GM10266 (cell line): ENCODE results near the gene NOS3.

Source experiments
- DNase-seq: peaks from one replicate; pipeline ENCODE4 v3.0.0; 2012; ENCODE audit errors: extremely low spot score
- TF ChIP-seq, protein P1 (sequence below): IDR thresholded peaks from 2 replicates; pipeline ENCODE4 v1.5.1; 2012; ENCODE audit warnings: mild to moderate bottlenecking, low read depth; ENCODE audit not compliant: control insufficient read depth, insufficient read depth; ENCODE audit errors: missing control alignments

The NOS3 gene

DNA sequence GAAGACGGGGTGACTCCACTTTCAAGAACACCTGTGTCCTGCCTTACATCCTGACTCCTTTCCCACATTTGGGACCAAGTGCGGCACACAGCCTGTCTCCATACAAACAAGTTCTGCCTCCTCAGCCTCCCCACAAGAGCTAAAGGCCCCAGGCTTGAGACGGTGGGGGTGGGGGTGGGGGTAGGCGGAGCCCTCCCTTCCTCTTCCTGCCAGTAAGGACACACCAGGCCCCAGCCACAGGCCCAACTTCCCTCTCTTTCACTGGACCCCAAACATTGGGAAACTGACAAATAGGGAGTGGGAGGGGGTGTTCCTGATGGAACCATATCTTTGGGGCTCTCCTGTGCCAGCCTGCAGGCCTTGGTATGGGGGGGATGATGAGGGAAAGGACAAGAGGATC lies 62.3 kb downstream of the NOS3 start:
- DNase-seq = no peak
- TF ChIP-seq, protein P1, sequence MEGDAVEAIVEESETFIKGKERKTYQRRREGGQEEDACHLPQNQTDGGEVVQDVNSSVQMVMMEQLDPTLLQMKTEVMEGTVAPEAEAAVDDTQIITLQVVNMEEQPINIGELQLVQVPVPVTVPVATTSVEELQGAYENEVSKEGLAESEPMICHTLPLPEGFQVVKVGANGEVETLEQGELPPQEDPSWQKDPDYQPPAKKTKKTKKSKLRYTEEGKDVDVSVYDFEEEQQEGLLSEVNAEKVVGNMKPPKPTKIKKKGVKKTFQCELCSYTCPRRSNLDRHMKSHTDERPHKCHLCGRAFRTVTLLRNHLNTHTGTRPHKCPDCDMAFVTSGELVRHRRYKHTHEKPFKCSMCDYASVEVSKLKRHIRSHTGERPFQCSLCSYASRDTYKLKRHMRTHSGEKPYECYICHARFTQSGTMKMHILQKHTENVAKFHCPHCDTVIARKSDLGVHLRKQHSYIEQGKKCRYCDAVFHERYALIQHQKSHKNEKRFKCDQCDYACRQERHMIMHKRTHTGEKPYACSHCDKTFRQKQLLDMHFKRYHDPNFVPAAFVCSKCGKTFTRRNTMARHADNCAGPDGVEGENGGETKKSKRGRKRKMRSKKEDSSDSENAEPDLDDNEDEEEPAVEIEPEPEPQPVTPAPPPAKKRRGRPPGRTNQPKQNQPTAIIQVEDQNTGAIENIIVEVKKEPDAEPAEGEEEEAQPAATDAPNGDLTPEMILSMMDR = no peak

DNA sequence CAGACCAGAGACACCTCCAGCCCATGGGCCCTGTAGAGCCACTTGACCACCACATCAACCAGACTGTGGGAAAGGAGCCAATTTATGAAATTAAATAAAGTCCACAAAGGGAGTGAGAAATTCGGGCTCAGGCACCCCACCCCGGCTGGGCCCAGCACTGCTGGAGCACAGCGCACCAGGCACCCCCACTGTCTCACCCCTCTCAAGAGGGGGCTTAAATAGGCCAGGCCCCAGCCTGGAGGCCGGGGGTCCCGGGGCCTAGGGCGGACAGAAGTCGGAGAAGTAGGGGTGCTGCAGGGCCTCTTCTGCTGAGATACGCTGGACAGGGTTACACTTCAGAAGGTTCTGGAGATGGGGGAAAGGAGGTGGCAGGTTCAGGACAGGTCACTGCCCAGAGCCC lies 62.9 kb downstream of the NOS3 start:
- TF ChIP-seq, protein P1 = no peak
- DNase-seq = no peak

DNA sequence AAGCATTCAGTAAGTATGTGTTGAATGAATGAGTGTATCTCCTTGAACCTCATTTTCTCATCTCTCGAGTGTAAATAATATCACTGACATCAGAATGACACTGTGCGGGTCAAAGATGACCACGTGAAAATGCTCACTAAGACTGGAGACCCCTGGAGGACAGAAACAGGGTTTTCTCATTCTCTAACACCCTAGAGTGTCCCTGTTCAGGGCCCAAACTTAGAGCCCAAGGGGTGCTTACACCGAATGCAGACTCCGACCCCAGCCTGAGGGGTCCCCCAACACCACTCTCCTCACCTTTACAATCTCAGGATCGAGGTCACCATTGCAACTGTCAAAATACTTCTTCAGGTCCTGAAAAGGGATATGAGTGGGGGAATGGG lies 65.5 kb downstream of the NOS3 start:
- TF ChIP-seq, protein P1 = no peak
- no peak for DNase-seq

DNA sequence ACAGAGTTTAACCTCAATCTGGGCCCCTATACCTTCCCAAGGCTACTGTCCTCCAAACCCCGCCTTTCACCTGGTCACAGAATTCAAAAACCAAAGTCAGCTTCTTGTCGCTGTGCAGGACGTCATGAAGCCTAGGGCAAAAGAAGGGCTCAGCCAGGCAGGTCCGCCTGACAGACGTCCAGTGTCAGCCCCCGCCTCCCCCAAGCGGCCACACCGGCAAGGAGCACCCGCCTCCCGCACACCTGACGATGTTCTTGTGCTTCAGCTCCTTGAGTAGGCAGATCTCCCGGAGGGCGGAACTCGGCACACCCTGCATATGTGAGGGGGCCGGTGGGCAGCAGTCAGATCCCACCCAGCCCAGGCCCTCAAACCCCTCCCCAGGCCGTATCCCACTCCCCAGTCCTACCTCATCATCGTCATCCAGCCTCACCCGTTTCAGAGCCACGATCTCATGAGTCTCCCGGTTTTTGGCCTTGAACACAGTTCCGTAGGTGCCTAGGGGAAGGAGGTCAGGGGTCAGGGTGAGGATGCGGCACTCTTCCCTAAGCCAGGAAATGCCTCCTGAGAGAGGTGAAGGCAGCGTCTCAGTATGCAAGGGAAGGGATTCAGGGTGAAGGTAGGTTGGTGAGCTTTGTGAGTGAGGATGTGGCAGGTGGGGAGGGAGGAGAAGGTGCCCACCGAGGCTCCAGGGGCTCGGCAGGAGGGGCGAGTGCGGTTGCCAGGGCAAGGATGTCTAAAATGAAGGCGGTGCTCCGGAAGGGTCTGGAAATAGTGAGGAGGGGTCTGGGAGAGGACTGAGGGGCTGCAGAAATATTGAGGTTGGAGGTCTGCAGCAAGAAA lies 66.1 kb downstream of the NOS3 start:
- TF ChIP-seq, protein P1 = no peak

DNA sequence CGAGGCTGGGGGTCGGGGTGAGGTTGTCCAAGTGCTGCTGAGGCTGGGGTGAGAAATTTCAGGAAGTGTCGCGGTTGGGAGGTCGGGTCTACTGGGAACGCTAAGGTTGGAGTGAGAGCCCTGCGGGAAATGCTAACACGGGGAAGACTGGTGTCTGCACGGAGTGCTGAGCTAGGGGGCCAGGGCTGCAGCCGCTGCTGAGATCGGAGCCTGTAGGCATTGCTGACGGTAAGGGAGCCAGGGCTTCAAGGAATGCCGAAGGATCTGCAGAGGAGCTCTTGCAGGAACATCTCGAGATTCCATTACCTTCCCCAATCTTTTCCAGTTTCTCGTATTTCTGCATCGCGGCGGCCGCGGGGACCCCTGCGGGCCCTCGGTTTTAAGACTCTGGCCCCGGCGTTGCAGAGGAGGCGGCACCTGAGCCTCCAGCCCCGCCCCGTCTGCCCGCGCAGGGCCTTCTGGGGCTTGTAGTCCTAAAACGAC lies 66.7 kb downstream of the NOS3 start, which contains the start of gene CDK5:
TSS of gene CDK5 (minus strand) at position 392 of the 483 bp plus-strand sequence. CDS start at position 343, 49 bp downstream.
- no peak for DNase-seq
- TF ChIP-seq, protein P1 = no peak

More for the DNA sequence above, 66.1 kb downstream of the NOS3 start:
- no peak for DNase-seq

DNA sequence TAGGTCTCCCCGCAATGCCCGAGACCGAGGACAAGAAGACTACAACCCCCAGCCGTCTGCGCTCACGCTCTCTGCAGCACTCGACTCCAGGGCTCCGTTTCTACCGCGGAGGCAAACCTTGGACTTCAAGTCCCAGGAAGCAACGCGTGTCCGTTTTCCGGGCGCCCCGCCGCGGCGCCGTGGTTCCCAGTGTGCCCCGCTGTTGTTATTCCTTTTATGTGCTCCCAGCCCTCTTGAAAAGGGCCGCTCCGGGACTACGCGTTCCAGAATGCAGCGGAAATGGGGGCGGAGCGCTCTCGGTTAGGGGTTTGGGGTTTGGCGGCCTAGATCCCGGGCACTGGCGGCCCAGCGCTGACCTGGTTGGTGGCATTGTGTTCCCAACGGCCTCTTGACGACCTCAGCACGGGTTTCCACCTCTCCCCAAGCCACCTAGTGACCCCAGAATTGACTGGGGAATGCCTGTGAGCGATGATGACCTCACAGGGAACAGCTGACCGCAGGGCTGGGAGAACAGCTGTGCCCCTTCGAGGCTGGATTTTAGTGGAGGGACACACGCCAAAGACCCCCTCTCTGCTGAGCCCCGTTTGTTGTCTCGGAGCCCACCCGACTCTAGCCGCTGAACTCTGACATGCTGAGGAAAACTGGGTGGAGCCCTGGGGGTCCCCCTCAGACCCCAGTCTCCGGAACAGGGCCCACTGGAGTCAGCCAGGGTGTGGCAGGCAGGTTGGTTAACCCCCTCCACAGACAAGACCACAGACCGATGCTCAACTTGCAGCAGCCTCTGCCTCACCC lies 67.4 kb downstream of the NOS3 start:
- TF ChIP-seq, protein P1 = no peak
- DNase-seq = peak; percentile 99

DNA sequence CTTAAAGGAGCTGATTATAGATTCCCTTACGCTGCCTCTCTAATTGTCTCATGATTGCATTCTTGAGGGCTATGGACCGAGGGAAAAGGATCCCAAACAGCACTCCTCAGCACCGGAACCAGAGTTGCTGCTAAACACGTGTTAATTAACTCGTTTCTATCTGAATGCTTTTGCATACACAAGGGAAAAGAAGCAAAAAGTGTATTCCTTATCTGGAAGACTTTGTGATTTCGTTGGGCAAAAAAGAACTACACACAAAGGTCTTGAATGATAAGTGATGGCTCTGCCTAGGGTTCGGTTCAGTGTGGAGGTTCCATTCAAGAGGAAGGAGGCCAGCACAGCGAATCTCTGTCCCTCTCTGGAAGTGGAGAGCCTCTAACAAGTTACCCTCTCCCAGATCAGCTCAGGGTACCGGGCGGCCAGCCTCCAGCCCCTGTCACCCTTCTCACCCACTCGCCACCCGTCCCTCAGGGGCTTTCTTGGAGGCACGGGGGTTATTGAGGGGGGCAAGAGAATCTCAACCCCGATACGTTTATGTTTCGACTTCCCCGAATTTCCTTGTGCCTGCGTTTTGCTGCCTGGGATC lies 68.1 kb downstream of the NOS3 start:
- peak; percentile 69 for DNase-seq
- TF ChIP-seq, protein P1 = no peak
